SU-DHL-6 (cell line): ENCODE data around the gene MRPL54.

Source experiments
- CTCF ChIP-seq: fragments of 200-600 bp; sonication (generic); IDR thresholded peaks from one replicate; pipeline ENCODE4 v1.5.1; 2017; ENCODE audit warnings: antibody characterized with exemption, mild to moderate bottlenecking, low read length, moderate library complexity; ENCODE audit not compliant: insufficient read depth, poor library complexity, severe bottlenecking
- EZH2phosphoT487 ChIP-seq: fragments of 200-600 bp; sonication (generic), shearing (Covaris generic); conservative IDR thresholded peaks from 2 replicates; pipeline ENCODE4 v1.6.1; 2018; ENCODE audit warnings: mild to moderate bottlenecking, antibody characterized with exemption, low read length, moderate library complexity, mixed read lengths

DNA sequence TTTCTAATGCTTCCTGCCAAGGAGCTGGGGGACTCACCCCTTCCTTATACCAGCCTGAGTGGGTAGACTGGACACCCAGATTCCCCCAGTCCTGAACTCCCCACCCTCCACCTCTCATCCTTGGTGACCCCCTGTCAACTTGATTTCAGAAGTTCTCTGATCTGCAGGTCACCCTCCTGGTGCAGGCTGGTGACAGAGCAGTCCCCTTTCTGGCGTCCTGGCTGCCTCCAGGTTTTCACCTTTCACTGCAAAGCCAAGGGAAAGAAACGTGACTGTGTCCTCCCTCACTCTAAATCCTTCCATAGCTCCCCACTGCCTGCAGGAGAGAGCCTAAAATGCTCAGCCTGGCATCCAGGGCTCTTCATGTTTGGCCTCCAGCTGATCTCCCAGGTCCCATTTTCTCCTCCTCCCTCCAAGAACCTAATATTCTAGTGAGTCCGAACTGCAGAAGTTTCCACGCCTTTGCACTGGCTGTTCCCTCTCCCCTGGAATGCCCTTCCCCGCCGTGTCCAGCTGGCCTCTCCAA lies 27.8 kb downstream of the MRPL54 start:
- TF ChIP-seq CTCF (no peak), EZH2phosphoT487 (no peak)
